Measurements from ENCODE around the gene SLC27A4. TPM values are rescaled to one million over a fixed set of nuclear protein-coding genes. Genes with fewer than 3 reads are reported as not detected.
A peak's percentile ranks its signal among the peaks of the same experiment; 100 is the strongest.

Gene SLC27A4
- total and polyA plus RNA-seq, 10 of the 15 experiments (the other 5 are each of a cell fraction or from before 2014, with no cell fraction given): 0.13 to 14.0 (median 7.6) TPM

DNA sequence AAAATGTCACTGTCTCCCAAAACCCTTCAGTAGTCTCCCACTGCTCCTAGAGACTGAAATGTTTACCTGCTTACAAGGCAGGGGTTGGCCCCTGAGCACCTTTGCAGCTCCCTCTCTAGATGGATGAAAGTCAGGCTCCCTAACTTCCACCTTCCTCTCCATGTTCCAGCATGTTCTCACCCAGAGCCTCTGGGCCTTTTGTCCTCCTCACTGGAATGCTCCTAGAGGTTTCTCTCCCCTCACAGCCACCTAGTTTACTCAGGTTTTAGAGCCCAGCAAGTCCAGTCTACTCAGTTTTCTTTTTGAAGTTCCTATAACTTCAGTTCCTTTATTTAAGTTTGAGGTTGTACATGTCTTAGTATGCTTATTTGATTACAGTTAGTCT, 30.0 kb downstream of the SLC27A4 start:
- H3K4me1 ChIP-seq (ENCODE audit: control insufficient read depth, insufficient read depth, low read length): no peaks in the 10 kb centered on the region
- TF ChIP-seq, protein P1, sequence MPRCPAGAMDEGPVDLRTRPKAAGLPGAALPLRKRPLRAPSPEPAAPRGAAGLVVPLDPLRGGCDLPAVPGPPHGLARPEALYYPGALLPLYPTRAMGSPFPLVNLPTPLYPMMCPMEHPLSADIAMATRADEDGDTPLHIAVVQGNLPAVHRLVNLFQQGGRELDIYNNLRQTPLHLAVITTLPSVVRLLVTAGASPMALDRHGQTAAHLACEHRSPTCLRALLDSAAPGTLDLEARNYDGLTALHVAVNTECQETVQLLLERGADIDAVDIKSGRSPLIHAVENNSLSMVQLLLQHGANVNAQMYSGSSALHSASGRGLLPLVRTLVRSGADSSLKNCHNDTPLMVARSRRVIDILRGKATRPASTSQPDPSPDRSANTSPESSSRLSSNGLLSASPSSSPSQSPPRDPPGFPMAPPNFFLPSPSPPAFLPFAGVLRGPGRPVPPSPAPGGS (IDR thresholded peaks at IDR 0.05; ENCODE audit: borderline replicate concordance, insufficient read depth, low read depth, low read length, poor library complexity, severe bottlenecking): no peak
- TF ChIP-seq ZNF384 (IDR thresholded peaks at IDR 0.05; ENCODE audit: borderline replicate concordance, low read depth, low read length) (no peak), NFIC (IDR thresholded peaks at IDR 0.05; ENCODE audit: low read depth, low read length) (no peak), CBX3 (IDR thresholded peaks at IDR 0.05; ENCODE audit: borderline replicate concordance, low read depth) (no peak), DPF2 (IDR thresholded peaks at IDR 0.05) (no peak)
- TF ChIP-seq, protein P2, sequence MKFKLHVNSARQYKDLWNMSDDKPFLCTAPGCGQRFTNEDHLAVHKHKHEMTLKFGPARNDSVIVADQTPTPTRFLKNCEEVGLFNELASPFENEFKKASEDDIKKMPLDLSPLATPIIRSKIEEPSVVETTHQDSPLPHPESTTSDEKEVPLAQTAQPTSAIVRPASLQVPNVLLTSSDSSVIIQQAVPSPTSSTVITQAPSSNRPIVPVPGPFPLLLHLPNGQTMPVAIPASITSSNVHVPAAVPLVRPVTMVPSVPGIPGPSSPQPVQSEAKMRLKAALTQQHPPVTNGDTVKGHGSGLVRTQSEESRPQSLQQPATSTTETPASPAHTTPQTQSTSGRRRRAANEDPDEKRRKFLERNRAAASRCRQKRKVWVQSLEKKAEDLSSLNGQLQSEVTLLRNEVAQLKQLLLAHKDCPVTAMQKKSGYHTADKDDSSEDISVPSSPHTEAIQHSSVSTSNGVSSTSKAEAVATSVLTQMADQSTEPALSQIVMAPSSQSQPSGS (IDR thresholded peaks at IDR 0.05; ENCODE audit: low read length): no peak
- TF ChIP-seq, protein P3, sequence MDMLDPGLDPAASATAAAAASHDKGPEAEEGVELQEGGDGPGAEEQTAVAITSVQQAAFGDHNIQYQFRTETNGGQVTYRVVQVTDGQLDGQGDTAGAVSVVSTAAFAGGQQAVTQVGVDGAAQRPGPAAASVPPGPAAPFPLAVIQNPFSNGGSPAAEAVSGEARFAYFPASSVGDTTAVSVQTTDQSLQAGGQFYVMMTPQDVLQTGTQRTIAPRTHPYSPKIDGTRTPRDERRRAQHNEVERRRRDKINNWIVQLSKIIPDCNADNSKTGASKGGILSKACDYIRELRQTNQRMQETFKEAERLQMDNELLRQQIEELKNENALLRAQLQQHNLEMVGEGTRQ (IDR thresholded peaks at IDR 0.05; ENCODE audit: borderline replicate concordance, low read depth, low read length): no peak
- peak overlapping the region; percentile 95 for H2AFZ ChIP-seq (ENCODE audit: control insufficient read depth, low read depth, low read length)
- no TSS peak for BruUV-seq (replicated peaks)
- H3K9ac ChIP-seq (ENCODE audit: control insufficient read depth, insufficient read depth, low read length): peak overlapping the region; percentile 93
- SMC1A ChIA-PET (ENCODE audit: uncharacterized antibody, unreplicated experiment): interaction anchor here (2.7 kb wide), 1 partner anchor 8 kb away, joined by 19 read pairs; no protein-coding TSS in a partner anchor
- no peaks in the 10 kb centered on the region for H3K9me3 ChIP-seq (replicated peaks; ENCODE audit: control insufficient read depth, insufficient read depth, low read length)
- FAIRE-seq (no peak), DNase-seq (ENCODE audit: low read depth, low spot score) (no peak), ATAC-seq (no peak)
- peak overlapping the region; percentile 89 for H3K27ac ChIP-seq (ENCODE audit: control insufficient read depth, insufficient read depth)
- RAD21 ChIA-PET (ENCODE audit: unreplicated experiment): interaction anchor here (1.1 to 2.8 kb wide), 4 partner anchors 9 to 448 kb away, joined by 3 to 18 read pairs (median 7); partner anchors contain the start of genes CERCAM and ENDOG
- POLR2A ChIA-PET: interaction anchor here (0.7 to 1.9 kb wide), 8 partner anchors 50 to 658 kb away, joined by 3 to 8 read pairs (median 4); partner anchors contain the start of genes CERCAM, GOLGA2, SH3GLB2 and SWI5
- peak overlapping the region; percentile 99 for H3K4me3 ChIP-seq
- H3K4me2 ChIP-seq (ENCODE audit: control insufficient read depth, insufficient read depth): peak overlapping the region; percentile 91
- no peaks in the 10 kb centered on the region for H3K27me3 ChIP-seq (replicated peaks in 1 of 2; ENCODE audit: control insufficient read depth in 2 of 2, insufficient read depth in 2 of 2, low read length in 1 of 2)
- in situ Hi-C loops (cut with MboI): no loop called here
- intact Hi-C loops (cut with micrococcal nuclease; ENCODE audit: unreplicated experiment): no loop called here
- peaks cover 33% of the 10 kb centered on the region for H3K79me2 ChIP-seq (ENCODE audit: control insufficient read depth, insufficient read depth, low read length)
- H4K20me1 ChIP-seq (ENCODE audit: control insufficient read depth, insufficient read depth): no peaks in the 10 kb centered on the region
- H3K36me3 ChIP-seq (ENCODE audit: control insufficient read depth in 2 of 2, insufficient read depth in 2 of 2, low read length in 1 of 2): no peaks in the 10 kb centered on the region; a peak in 1 of 4 replicates
- CTCF ChIA-PET: interaction anchor here (0.7 to 4.0 kb wide), 6 partner anchors 9 to 560 kb away, joined by 3 to 61 read pairs (median 5); partner anchors contain the start of gene ENDOG

Data from GM12878 (cell line).